ENCODE results near the gene MLH3. TPM values are rescaled to one million over a fixed set of nuclear protein-coding genes. Genes with fewer than 3 reads are reported as not detected.
A peak's percentile ranks its signal among the peaks of the same experiment; 100 is the strongest.

The MLH3 gene
- total and polyA plus RNA-seq, 2 of the 13 experiments (the other 11 are each of a cell fraction or from before 2014, with no cell fraction given), result 14.4 to 24.8 TPM

DNA sequence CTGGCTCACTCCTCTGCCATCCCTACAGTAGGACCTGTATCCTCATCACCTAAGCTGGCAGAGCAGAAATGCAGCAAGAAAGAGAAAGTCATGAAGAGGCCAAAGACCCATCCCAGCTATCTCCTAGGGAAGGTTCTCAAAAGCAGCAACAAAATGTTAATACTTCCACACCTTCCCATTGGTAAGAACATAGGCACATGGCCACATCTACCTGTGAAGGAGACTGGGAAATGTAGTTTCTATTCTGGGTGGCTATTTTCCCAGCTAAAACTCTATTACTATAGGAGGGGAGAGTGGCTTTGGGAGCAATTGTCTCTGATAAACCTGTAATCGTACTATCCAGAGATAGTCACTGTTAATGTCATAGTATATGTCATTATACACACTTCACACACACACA is 62.3 kb downstream of the MLH3 start:
- ATAC-seq (no peak), FAIRE-seq (no peak), DNase-seq (ENCODE audit: low spot score) (no peak)
- TF ChIP-seq ZNF713 (CRISPR knock-in tag; IDR thresholded peaks at IDR 0.05), result no peak
- TF ChIP-seq THAP11 (CRISPR knock-in tag; IDR thresholded peaks at IDR 0.05), result peak; percentile 59
- no peak for TF ChIP-seq HNRNPH1 (optimal IDR thresholded peaks at IDR 0.05; ENCODE audit: low read depth, low read length)
- TF ChIP-seq ZFP36L2 (CRISPR knock-in tag; IDR thresholded peaks at IDR 0.05), result no peak
- no peak for TF ChIP-seq ZFY (CRISPR knock-in tag; IDR thresholded peaks at IDR 0.05)
- Histone ChIP-seq H3K9ac (ENCODE audit: insufficient read depth, low read depth, low read length) (no peak overlapping the region), H3K4me2 (ENCODE audit: low read depth, low read length) (no peak overlapping the region), H2AFZ (ENCODE audit: low read length) (no peak overlapping the region), H3K4me1 (ENCODE audit: insufficient read depth, low read length) (peaks cover 5% of the 10 kb centered on the region; the same call in 1 of the 2 replicates), H3K79me2 (ENCODE audit: insufficient read depth, low read length) (no peaks in the 10 kb centered on the region), H3K4me3 (replicated peaks in 1 of 3; ENCODE audit: insufficient read depth in 1 of 3, low read depth in 2 of 3, low read length in 3 of 3) (no peak overlapping the region), H3K9me3 (ENCODE audit: low read length) (no peaks in the 10 kb centered on the region), H3K27me3 (ENCODE audit: control insufficient read depth in 1 of 2, insufficient read depth in 2 of 2, low read length in 2 of 2) (peaks cover 2 to 21% of the 10 kb centered on the region in 2 experiments; a peak in 3 of 5 replicates), H3K27ac (ENCODE audit: extremely low read length, insufficient read depth, low read length) (no peak overlapping the region), H3K36me3 (replicated peaks in 1 of 2; ENCODE audit: control insufficient read depth in 1 of 2, insufficient read depth in 2 of 2, low read length in 2 of 2) (no peaks in the 10 kb centered on the region), H4K20me1 (ENCODE audit: insufficient read depth, low read length) (no peaks in the 10 kb centered on the region)
- intact Hi-C loops (cut with micrococcal nuclease; ENCODE audit: unreplicated experiment), result no loop called here
- ChIA-PET CTCF (ENCODE audit: low intra/inter-chr PET ratio, low total read pairs) (no interaction called here), POLR2A (no interaction called here)
- BruUV-seq (replicated peaks), result no TSS peak
- WGBS (ENCODE audit: low lambda C conversion rate), result 30% methylated on average over 1 of the region's 1 CpG
- in situ Hi-C loops (cut with HindIII; ENCODE audit: extremely low pct_ligation_motif_present, low pct_unique_long_range_greater_than_20kb), result no loop called here

DNA sequence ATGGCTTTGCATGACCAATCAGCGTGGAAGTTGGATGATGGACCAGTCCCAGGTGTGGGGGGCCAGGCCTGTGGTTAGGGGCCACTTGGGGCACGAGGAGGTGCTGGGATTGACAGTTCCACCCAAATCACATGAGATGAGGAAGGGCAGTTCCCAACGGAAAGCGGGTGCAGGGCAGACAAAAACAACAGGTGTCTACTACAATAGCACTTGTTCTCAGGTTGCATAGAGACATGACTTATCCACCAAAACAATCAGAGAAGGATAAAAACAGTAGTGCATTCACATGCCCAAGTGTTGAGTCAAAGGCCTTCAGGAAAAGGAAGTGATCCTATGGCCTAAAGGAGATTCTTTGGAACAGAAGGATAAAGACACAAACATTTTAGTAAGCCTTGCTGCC is 63.1 kb downstream of the MLH3 start:
- intact Hi-C loops (cut with micrococcal nuclease; ENCODE audit: unreplicated experiment), result no loop called here
- no peaks in the 10 kb centered on the region for H4K20me1 ChIP-seq (ENCODE audit: insufficient read depth, low read length)
- no peak overlapping the region for H3K27ac ChIP-seq (ENCODE audit: extremely low read length, insufficient read depth, low read length)
- ChIA-PET POLR2A (no interaction called here), CTCF (ENCODE audit: low intra/inter-chr PET ratio, low total read pairs) (no interaction called here)
- no TSS peak for BruUV-seq (replicated peaks)
- H3K4me2 ChIP-seq (ENCODE audit: low read depth, low read length), result no peak overlapping the region
- no peaks in the 10 kb centered on the region for H3K79me2 ChIP-seq (ENCODE audit: insufficient read depth, low read length)
- TF ChIP-seq, protein P1, sequence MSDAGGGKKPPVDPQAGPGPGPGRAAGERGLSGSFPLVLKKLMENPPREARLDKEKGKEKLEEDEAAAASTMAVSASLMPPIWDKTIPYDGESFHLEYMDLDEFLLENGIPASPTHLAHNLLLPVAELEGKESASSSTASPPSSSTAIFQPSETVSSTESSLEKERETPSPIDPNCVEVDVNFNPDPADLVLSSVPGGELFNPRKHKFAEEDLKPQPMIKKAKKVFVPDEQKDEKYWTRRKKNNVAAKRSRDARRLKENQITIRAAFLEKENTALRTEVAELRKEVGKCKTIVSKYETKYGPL (CRISPR knock-in tag; IDR thresholded peaks at IDR 0.05), result no peak
- TF ChIP-seq, protein P2, sequence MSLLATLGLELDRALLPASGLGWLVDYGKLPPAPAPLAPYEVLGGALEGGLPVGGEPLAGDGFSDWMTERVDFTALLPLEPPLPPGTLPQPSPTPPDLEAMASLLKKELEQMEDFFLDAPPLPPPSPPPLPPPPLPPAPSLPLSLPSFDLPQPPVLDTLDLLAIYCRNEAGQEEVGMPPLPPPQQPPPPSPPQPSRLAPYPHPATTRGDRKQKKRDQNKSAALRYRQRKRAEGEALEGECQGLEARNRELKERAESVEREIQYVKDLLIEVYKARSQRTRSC (CRISPR knock-in tag; IDR thresholded peaks at IDR 0.05; ENCODE audit: low read depth), result no peak
- no peak overlapping the region for H3K9ac ChIP-seq (ENCODE audit: insufficient read depth, low read depth, low read length)
- no peak overlapping the region for H3K4me3 ChIP-seq (replicated peaks in 1 of 3; ENCODE audit: insufficient read depth in 1 of 3, low read depth in 2 of 3, low read length in 3 of 3)
- 12% methylated on average over 4 of the region's 4 CpGs for WGBS (ENCODE audit: low lambda C conversion rate)
- in situ Hi-C loops (cut with HindIII; ENCODE audit: extremely low pct_ligation_motif_present, low pct_unique_long_range_greater_than_20kb), result no loop called here
- ATAC-seq, result no peak
- H3K4me1 ChIP-seq (ENCODE audit: insufficient read depth, low read length), result peaks cover 5% of the 10 kb centered on the region; the same call in 1 of the 2 replicates
- DNase-seq (ENCODE audit: low spot score), result no peak
- H3K27me3 ChIP-seq (ENCODE audit: control insufficient read depth in 1 of 2, insufficient read depth in 2 of 2, low read length in 2 of 2), result peaks cover 4 to 21% of the 10 kb centered on the region in 2 experiments; a peak in 3 of 5 replicates
- H3K36me3 ChIP-seq (replicated peaks in 1 of 2; ENCODE audit: control insufficient read depth in 1 of 2, insufficient read depth in 2 of 2, low read length in 2 of 2), result no peaks in the 10 kb centered on the region
- H3K9me3 ChIP-seq (ENCODE audit: low read length), result no peaks in the 10 kb centered on the region
- FAIRE-seq, result no peak
- H2AFZ ChIP-seq (ENCODE audit: low read length), result no peak overlapping the region

All from HepG2 (cell line).